OCI-LY1 (cell line): ENCODE results near the gene FOS.
"Not testable (repeated sequence)": the region's sequence is repeated elsewhere in the genome, so short reads cannot be mapped to it uniquely, and the experiment has no call there.

Experiments
- H2AFZ ChIP-seq: fragments of 200-600 bp; sonication (generic), shearing (Covaris generic); 2 replicates; pipeline ENCODE4 v1.6.0; 2014; ENCODE audit warnings: antibody characterized with exemption, mild to moderate bottlenecking, low read length
- H3F3A ChIP-seq: fragments of 200-600 bp; sonication (generic), shearing (Covaris generic); 2 replicates; pipeline ENCODE4 v1.6.0; 2014; ENCODE audit warnings: mild to moderate bottlenecking, antibody characterized with exemption, low read length, moderate library complexity; ENCODE audit not compliant: insufficient read depth
- H3K27ac ChIP-seq: fragments of 200-600 bp; sonication (generic); 2 replicates; pipeline ENCODE4 v1.5.1; 2014; ENCODE audit warnings: low read length, mixed run types, mild to moderate bottlenecking, low read depth; ENCODE audit not compliant: poor library complexity, severe bottlenecking
- H3K27me3 ChIP-seq: fragments of 200-600 bp; sonication (generic); 2 replicates; pipeline ENCODE4 v1.6.0; 2014; ENCODE audit warnings: antibody characterized with exemption, mild to moderate bottlenecking, low read length, moderate library complexity; ENCODE audit not compliant: insufficient read depth
- H3K36me3 ChIP-seq: fragments of 200-600 bp; sonication (generic); 2 replicates; pipeline ENCODE4 v1.6.1; 2014; ENCODE audit warnings: mild to moderate bottlenecking, antibody characterized with exemption, low read length, moderate library complexity, mixed read lengths; ENCODE audit not compliant: insufficient read depth
- H3K4me1 ChIP-seq: fragments of 200-600 bp; sonication (generic); 2 replicates; pipeline ENCODE4 v1.5.1; 2014; ENCODE audit warnings: mild to moderate bottlenecking, low read length, moderate library complexity; ENCODE audit not compliant: insufficient read depth, severe bottlenecking
- H3K4me2 ChIP-seq: fragments of 200-600 bp; sonication (generic), shearing (Covaris generic); 2 replicates; pipeline ENCODE4 v1.6.1; 2014; ENCODE audit warnings: low read length
- H3K4me3 ChIP-seq: fragments of 200-600 bp; sonication (generic); 2 replicates; pipeline ENCODE4 v1.5.1; 2014; ENCODE audit warnings: low read length, low read depth, mild to moderate bottlenecking, mixed read lengths; ENCODE audit not compliant: poor library complexity, severe bottlenecking
- H3K79me2 ChIP-seq: fragments of 200-600 bp; shearing (Covaris generic); 2 replicates; pipeline ENCODE4 v1.6.1; 2016; ENCODE audit warnings: mixed run types, low read length, mixed read lengths; ENCODE audit not compliant: insufficient read depth
- H3K9ac ChIP-seq: fragments of 200-600 bp; sonication (generic), shearing (Covaris generic); 2 replicates; pipeline ENCODE4 v1.6.1; 2014; ENCODE audit warnings: mild to moderate bottlenecking, low read length, mixed read lengths
- H3K9me2 ChIP-seq: fragments of 200-600 bp; sonication (generic), shearing (Covaris generic); 2 replicates; pipeline ENCODE4 v1.6.1; 2014; ENCODE audit warnings: low read depth, mild to moderate bottlenecking, low read length, mixed read lengths
- H3K9me3 ChIP-seq: fragments of 200-600 bp; shearing (Covaris generic); 2 replicates; pipeline ENCODE4 v1.6.1; 2014; ENCODE audit warnings: low read length, mixed read lengths
- H4K20me1 ChIP-seq: fragments of 200-600 bp; sonication (generic), shearing (Covaris generic); 2 replicates; pipeline ENCODE4 v1.6.0; 2016; ENCODE audit warnings: mild to moderate bottlenecking, low read length; ENCODE audit not compliant: insufficient read depth
- EZH2 ChIP-seq: fragments of 200-600 bp; sonication (generic), shearing (Covaris generic); IDR thresholded peaks from 2 replicates; pipeline ENCODE4 v1.8.0; 2017; ENCODE audit warnings: borderline replicate concordance, mixed run types, mild to moderate bottlenecking, antibody characterized with exemption, low read length, moderate library complexity, mixed read lengths
- TF ChIP-seq, protein P1 (sequence below): fragments of 200-600 bp; sonication (generic), shearing (Covaris generic); IDR thresholded peaks from 2 replicates; pipeline ENCODE4 v1.5.1; 2017; ENCODE audit warnings: mild to moderate bottlenecking, antibody characterized with exemption, low read length, moderate library complexity, mixed read lengths

FOS gene

GRCh38 chr14:75299576-75299975 lies 20.9 kb downstream of the FOS start:
- Histone ChIP-seq H3K9ac (no peak overlapping the region), H3K4me3 (no peak overlapping the region), H3K9me2 (no peaks in the 10 kb centered on the region), H3K79me2 (no peaks in the 10 kb centered on the region), H3K27me3 (peaks cover 6% of the 10 kb centered on the region; the same call in 1 of the 2 replicates), H3K9me3 (no peaks in the 10 kb centered on the region), H2AFZ (no peak overlapping the region), H3K27ac (no peak overlapping the region), H3K36me3 (no peaks in the 10 kb centered on the region), H4K20me1 (no peaks in the 10 kb centered on the region), H3K4me2 (no peak overlapping the region), H3F3A (no peaks in the 10 kb centered on the region), H3K4me1 (peaks cover 15% of the 10 kb centered on the region)
- TF ChIP-seq, protein P1, sequence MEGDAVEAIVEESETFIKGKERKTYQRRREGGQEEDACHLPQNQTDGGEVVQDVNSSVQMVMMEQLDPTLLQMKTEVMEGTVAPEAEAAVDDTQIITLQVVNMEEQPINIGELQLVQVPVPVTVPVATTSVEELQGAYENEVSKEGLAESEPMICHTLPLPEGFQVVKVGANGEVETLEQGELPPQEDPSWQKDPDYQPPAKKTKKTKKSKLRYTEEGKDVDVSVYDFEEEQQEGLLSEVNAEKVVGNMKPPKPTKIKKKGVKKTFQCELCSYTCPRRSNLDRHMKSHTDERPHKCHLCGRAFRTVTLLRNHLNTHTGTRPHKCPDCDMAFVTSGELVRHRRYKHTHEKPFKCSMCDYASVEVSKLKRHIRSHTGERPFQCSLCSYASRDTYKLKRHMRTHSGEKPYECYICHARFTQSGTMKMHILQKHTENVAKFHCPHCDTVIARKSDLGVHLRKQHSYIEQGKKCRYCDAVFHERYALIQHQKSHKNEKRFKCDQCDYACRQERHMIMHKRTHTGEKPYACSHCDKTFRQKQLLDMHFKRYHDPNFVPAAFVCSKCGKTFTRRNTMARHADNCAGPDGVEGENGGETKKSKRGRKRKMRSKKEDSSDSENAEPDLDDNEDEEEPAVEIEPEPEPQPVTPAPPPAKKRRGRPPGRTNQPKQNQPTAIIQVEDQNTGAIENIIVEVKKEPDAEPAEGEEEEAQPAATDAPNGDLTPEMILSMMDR: no peak
- no peak for TF ChIP-seq EZH2

GRCh38 chr14:75301666-75302325 lies 23.2 kb downstream of the FOS start:
- no peaks in the 10 kb centered on the region for H3K4me1 ChIP-seq
- H3K4me2 ChIP-seq: no peak overlapping the region
- no peaks in the 10 kb centered on the region for H4K20me1 ChIP-seq
- TF ChIP-seq, protein P1: no peak
- TF ChIP-seq EZH2: no peak
- no peak overlapping the region for H3K9ac ChIP-seq
- H2AFZ ChIP-seq: no peak overlapping the region
- H3K27me3 ChIP-seq: peaks cover 6% of the 10 kb centered on the region; the same call in 1 of the 2 replicates
- no peaks in the 10 kb centered on the region for H3K9me2 ChIP-seq
- no peaks in the 10 kb centered on the region for H3F3A ChIP-seq
- H3K27ac ChIP-seq: no peak overlapping the region
- no peaks in the 10 kb centered on the region for H3K79me2 ChIP-seq
- no peaks in the 10 kb centered on the region for H3K36me3 ChIP-seq
- H3K9me3 ChIP-seq: no peaks in the 10 kb centered on the region
- H3K4me3 ChIP-seq: no peak overlapping the region

- no peaks in the 10 kb centered on the region for H3K36me3 ChIP-seq
- no peaks in the 10 kb centered on the region for H3K9me2 ChIP-seq
- no peak overlapping the region for H3K27ac ChIP-seq
- no peak overlapping the region for H2AFZ ChIP-seq
- H3K79me2 ChIP-seq: no peaks in the 10 kb centered on the region
- H3K4me1 ChIP-seq: no peaks in the 10 kb centered on the region
- no peak for TF ChIP-seq EZH2
- TF ChIP-seq, protein P1: peak; percentile 88
- no peak overlapping the region for H3K9ac ChIP-seq
- H4K20me1 ChIP-seq: no peaks in the 10 kb centered on the region
- H3K4me3 ChIP-seq: no peak overlapping the region
- H3K9me3 ChIP-seq: no peaks in the 10 kb centered on the region
- no peaks in the 10 kb centered on the region for H3F3A ChIP-seq
- H3K4me2 ChIP-seq: no peak overlapping the region
- peaks cover 6% of the 10 kb centered on the region; the same call in 1 of the 2 replicates for H3K27me3 ChIP-seq
These were observed 24.8 kb downstream of the FOS start for GRCh38 chr14:75303381-75303789.

- H3K4me1 ChIP-seq, H3K9me2 ChIP-seq, H3K4me3 ChIP-seq, H3K9ac ChIP-seq, H3K27me3 ChIP-seq, H2AFZ ChIP-seq, H3K79me2 ChIP-seq, H3K36me3 ChIP-seq, H3K9me3 ChIP-seq, H3K4me2 ChIP-seq, H3K27ac ChIP-seq, H4K20me1 ChIP-seq, H3F3A ChIP-seq: not testable (repeated sequence)
These were observed 27.8 kb downstream of the FOS start for GRCh38 chr14:75306410-75306809.
